Raji (cell line): ENCODE measurements around the gene SORCS3.

ENCODE experiments used
- POLR2A ChIP-seq: IDR thresholded peaks from 2 replicates; pipeline ENCODE4 v1.6.1; 2011; ENCODE audit warnings: low read depth, low read length, control low read depth; ENCODE audit not compliant: insufficient read depth

The SORCS3 gene

DNA sequence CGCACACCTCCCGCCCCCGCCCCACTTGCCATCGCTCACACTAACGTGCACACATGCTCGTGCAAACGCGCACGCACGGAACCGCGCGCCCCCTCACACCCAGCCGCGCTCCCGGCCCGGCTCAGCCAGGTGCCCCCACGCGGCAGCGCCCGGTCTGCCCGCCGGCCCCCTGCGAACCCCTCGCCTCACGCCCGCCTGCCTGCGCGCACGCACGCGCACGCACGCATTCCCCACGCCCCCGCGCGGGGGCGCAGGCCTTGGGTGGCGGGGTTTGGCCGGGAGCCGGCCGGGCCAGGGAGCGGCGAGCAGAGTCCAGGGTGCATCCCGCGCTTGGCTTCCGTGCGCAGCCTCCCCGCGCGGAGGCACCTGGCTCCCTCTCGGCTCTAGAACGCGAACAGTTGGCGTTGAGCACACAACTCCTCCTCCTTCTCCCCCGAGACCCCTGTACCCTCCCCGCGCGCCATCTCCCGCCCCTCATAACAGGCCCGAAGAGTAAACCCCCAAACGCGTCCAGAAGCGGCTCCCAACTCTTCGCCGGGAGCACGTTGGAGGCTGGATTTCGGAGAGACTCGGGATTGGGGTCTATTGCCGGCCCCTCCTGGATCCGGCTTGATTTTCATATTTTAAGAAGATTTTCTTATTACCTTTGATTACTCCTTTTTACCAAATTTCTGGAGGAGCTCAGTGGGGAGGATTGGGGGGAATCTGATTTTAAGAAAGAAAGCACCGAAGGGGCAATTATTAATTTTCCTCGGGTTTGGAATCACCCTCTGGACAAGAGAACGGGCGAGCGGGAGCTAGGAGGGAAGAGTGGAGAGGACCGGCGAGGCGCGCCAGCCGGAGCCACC lies 527 bp upstream of the SORCS3 start:
- no peak for TF ChIP-seq POLR2A

DNA sequence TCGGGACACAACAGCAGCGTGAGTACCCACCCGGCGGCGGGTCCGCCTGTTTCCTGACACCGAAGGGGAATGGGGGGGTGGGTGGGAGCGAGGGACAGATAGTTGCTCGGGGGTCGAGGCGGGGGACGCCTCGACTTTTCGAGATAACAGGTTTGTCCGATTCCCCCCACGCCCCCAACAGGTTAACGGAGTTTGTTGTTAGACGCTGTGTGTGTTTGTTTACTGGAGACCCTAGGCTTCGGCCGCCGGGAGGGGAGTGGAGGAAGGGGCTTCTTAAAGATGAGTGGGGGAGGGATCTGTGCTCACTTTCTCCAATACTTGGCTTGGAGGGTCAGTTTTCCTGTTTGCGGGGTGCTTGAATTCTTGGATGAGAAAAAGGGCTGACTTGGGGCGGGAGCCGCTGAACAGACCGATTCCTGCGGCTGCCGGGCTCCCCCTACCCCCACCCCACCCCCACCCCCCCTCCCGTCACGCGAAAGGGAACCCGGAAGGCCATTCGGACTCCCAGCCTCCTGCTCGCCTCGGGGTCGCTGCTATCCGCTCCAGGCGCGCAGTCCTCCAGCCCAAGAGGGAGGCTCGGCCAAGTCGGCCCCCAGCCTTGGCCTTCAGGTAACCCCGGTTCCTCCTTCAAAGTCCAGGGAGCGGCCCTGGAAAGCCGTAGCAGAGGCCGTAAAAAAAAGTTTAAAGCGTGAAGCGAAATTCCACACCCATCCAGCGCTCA lies 1.0 kb downstream of the SORCS3 start:
- TF ChIP-seq POLR2A: no peak

DNA sequence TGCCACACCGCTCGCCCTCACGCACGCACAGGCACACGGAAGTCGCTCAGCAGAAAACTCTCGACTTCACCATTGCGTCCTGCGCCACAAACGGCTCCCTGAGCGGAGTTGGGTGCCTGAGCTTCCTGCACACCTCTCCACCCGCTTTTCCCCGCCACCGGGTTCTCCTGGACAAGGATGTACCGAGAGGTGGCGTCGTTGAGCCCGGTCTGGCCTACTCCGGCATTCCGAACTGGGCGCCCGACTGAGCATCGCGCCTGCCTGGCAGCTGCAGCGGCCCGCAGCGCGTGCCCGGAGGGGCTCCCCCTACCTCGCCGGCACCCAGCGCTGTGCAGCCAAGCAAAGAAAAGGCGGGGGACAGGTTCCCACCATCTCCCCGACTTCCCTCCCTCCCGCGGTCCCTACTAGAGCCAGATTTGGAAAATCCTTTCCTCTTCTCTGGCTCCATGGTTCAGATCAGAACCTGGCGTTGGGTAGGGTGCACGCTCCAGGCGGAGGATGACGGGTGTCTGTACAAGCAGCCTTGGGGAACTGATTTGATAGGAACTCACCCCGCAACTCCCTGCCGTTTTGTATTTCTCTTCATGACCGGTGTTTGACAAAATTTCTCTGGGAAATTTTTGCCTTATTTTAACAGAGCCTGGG lies 1.7 kb downstream of the SORCS3 start:
- no peak for TF ChIP-seq POLR2A

DNA sequence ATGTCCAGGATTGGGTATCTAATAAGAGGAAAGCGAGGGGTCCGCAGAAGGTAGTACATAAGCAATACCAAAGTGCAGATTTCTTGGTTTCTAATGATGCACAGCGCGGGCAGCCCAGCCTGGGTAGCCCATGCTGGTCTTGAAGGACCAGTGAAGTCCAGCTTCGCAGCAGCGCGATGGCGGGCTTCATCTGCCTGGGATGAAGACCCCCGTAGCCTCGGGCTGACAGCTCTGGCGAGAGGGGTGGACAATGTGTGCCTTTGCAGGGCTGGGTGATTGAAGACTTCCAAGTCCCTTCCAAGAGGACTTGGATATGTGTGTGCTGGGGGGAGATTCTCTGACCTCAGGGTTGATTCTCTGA lies 2.2 kb downstream of the SORCS3 start:
- TF ChIP-seq POLR2A: no peak

DNA sequence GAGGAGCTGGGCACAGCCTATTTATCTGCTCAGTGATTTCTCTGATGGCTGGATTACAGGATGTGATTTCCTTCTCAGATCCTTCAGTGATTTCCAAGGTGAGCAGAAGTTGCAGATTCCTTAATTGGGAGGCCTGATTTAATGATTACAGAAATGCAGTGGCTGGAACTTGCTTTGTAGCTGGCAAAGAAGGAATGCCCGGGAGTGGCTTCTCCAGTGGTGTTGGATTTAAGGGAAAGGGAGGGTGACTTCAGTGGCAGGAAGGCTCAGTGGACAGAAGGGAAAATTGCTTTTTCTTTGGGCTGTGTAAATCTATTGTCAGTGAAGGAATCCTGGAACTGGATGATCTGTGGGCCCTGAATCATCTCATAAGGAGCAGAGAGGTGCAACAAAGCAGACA lies 5.1 kb downstream of the SORCS3 start:
- TF ChIP-seq POLR2A: no peak

DNA sequence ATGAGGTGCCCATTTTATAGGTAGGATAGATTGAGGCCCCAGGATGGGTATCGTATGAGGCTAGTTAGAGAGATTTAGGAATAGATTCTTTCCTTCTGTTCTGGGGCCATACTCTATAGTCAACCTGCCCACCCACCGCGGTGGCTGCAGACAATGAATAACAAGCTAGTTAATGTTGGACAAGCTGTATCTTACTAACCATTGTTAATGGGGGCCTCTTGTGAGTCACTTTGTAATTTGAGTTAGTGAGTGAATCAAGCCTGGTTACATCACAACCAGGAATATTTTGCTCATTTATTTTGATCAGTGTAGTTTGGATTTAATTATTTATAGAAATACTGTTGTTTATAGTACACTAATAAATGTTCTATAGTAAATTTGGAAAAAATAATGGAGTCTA lies 7.3 kb downstream of the SORCS3 start:
- TF ChIP-seq POLR2A: no peak

DNA sequence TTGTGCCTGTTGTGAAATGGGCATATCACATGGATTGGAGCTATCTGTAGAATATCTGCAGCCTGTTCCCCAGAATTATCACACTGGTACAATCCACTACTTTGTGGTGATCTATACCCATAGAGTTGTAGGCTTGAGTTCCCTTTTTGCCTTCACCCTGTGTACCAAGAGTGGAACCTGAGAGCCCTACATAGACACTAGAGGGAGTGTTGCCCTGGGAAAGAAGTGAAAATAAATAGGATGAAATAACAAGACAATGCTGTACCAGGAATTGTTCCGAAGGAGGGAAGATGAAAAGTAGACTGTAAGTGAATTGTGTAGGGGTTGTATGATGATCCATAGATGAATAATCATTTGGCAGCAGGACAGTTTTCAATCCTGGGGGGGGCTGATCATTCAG lies 9.0 kb downstream of the SORCS3 start:
- no peak for TF ChIP-seq POLR2A

DNA sequence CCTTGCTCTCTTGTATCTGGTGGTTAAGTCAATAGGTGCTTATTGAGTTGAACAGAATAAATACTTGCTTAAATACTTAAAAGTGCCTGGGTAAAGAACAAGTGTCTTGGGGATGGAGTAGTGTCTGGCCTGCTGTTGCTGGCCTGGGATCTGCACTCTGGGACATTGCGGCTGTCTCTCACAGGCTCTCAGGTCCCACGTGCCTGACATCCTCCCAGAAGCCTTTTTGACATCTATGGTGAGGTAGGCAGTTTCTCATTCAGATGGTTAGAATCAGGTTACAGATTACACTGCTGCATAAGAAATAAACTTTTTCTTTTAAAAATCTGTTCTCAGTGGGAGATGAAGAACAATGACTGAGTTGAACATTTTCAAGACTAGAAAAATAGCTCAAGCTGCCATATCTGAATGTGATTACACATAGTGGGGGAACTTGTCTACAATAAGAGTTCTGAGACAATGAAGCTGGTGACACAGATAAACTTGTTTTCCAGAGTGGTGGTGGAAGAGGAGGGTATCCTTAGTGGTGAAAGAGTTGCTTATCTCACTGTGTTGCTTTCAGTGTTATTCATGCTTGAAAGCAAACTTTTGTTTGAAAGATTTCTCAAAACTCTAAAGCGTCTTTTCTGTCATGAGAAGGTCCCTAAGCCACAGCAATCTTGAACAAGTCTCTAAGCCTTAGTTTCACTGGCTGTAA lies 9.7 kb downstream of the SORCS3 start:
- TF ChIP-seq POLR2A: no peak

DNA sequence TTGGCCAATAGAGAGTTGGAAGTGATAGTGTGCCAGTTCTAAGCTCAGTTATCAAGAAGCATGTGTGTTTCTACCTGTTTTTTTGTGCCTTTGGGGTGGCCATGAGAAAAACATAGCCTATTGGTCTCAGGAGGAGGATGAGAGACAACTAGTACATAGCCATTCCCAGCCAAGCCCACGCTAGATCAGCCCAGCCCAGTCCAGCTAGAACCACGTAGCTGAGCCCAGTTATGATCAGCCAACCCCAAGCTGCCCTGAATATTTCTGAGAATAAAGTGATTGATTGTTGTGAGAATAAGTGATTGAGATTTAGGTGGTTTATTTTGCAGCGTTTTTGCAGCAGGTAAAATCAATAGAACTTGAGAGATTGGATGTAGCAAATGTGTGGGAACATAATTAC lies 15.9 kb downstream of the SORCS3 start:
- TF ChIP-seq POLR2A: no peak

DNA sequence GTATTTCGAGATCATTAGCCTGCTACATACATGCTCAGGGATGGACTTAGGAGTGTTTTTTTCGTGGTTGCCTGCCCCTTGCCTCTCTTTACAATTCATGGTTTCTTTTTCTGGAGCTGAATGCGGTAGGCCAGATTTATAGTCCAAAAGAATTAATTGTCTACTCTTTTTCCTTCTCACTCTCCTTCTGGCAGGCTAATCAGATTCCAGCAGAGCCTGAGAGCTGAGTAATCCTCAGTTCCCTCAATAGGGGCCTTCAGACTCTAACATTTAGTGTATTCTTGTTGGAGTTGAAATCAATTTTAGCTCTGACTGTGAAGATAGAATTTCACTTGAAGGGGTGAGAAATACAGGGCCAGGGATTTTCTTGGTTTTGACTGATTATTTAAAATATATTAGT lies 16.4 kb downstream of the SORCS3 start:
- no peak for TF ChIP-seq POLR2A

DNA sequence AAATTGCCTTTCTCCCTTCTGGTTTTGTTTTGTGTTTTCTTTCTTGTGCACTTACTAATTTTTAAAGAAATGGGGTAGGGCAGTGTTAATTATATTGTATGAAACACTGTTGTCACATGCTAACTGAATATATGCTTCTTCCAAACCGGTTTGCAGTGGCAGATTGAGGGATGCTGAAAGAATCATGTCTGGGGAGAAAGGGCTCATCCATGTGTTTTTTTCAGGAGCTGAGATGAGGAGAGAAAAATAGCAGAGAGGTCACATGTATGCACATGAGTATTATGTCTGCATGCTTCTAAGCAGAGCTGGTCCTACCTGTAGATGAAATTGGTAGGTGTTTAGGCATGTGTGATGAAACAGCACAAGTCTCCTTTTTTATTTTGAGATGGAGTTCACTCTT lies 17.0 kb downstream of the SORCS3 start:
- TF ChIP-seq POLR2A: no peak

DNA sequence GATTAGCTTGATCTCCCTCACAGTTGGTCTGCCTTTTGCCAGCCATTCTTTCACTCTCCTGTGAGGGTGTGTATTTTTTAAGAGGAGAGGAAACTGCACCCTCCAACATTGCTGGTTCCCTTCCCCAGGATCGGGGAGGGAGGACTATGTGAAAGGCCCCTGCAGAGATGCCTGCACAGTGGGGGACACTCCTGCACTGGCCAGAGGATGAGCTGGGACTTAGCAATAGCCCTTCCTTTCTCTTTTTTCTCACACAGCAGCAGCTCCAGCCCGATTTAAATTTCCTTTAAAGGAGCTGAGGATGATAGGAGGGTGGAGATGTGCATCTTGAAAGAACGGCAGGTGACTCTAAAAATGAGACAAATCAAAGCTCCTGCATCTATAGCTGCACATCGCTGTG lies 18.7 kb downstream of the SORCS3 start:
- TF ChIP-seq POLR2A: no peak

DNA sequence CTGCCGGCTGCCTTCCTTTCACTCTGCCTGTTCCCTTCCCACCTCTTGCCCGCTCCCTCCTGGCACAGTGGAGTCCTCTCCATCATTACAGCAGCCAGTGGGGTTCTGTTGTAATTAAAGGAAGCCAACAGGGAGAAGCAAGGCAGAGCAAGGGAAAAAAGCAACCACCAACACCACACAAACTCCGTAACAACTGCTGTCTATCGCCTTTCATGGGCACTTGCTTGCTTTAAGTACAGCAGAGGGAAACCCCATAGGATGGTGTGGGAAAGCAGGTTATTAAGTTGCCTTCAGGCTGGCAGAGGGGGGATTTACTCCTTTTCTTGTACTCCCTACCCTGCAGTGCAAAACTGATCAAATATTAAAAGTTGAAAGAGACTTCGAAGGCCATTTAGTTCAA lies 22.0 kb downstream of the SORCS3 start:
- no peak for TF ChIP-seq POLR2A

DNA sequence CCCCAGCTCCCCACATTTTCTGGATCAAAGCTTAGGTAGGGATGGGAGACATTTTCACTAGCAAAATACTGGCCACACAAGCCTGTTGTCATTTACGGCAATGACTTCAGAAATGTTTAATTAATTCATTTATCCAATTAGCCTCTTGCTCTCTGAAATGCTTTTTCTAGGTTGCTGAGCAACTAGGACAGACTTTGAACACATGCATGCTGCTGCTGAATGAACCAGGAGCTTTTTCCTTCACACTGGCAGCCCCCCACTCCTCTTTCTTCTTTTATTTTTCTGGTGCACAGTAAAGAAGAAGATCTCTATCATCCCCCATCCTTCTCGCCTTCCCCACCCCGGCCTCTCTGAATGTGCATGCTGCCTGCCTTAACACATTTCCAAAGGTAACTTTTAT lies 22.5 kb downstream of the SORCS3 start:
- no peak for TF ChIP-seq POLR2A

DNA sequence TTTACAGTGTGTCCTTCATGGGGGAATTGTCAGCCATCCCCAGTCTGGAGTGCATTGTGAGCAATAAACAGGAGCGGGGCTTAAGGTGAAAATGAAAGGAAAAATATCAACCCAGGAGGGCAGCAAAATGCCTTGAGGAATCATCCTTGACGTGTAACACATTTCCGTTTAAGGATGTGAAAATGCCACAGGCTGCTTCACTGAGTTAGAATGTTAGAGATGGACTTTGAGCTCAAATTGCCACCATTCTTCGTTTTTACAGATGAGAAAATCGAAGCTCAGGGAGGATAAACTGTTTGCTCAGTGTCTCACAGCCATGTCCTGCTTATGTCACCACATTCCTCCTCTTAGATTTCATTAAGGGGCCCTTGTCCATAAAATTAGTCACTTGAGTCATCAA lies 23.1 kb downstream of the SORCS3 start:
- TF ChIP-seq POLR2A: no peak
